Jurkat, Clone E6-1 (cell line): ENCODE data around the gene TPPP3. TPM values are rescaled to one million over a fixed set of nuclear protein-coding genes. Genes with fewer than 3 reads are reported as not detected.
A peak's percentile ranks its signal among the peaks of the same experiment; 100 is the strongest.

Experiments
- DNase-seq: peaks from one replicate; pipeline ENCODE4 v3.0.0-alpha.2; 2011; ENCODE audit warnings: low read depth, low spot score
- H3K4me3 ChIP-seq: 2 replicates; pipeline ENCODE4 v1.5.1; 2011; ENCODE audit warnings: mild to moderate bottlenecking, low read length, control low read depth, moderate library complexity
- polyA plus RNA-seq: library from polyadenylated mRNA; unstranded; fragments of >200 nt; gene quantifications from one replicate; pipeline ENCODE4 v1.2.1, GENCODE V29; 2012; ENCODE audit warnings: missing spikeins; ENCODE audit not compliant: insufficient read length, insufficient read depth

Gene TPPP3
- polyA plus RNA-seq: not detected

- no peak for DNase-seq
- no peak within 1 kb of the TSS for H3K4me3 ChIP-seq
Measured at GRCh38 chr16:67393111-67393787, at the start of gene TPPP3. Gene TPPP3, minus strand, starts transcription at chr16:67393498. Its CDS starts 2,387 bp downstream, at chr16:67391111.

GRCh38 chr16:67442581-67443255 is 49.4 kb upstream of the TPPP3 start:
- H3K4me3 ChIP-seq: no peak overlapping the region

GRCh38 chr16:67441907-67442306 is 48.6 kb upstream of the TPPP3 start:
- DNase-seq: no peak
- no peak overlapping the region for H3K4me3 ChIP-seq

More at GRCh38 chr16:67442581-67443255, 49.4 kb upstream of the TPPP3 start:
- DNase-seq: no peak

DNA sequence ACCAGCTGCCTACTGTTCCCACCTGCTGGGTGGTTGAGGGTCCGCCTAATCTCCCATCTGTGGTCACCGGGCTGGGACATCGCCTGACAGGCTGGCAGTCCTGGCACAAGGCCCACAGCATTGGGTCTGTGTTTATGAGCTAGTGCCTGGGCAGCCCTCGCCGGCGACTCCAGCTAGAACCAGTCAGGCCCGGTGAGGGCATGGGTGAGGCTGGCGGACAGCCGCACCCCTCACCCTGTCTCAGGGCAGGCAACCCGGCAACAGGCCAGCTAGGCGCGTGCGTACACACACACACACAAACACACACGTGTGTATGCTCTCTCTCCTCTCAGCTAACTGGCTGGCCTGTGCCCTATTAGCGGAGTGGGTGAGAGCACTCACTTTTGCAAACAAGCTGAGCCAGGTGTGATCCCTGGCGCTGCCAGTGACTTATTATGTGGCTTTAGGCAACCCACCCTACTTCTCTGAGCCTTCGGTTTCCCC is 48.0 kb upstream of the TPPP3 start:
- DNase-seq: no peak
- H3K4me3 ChIP-seq: no peak overlapping the region

DNA sequence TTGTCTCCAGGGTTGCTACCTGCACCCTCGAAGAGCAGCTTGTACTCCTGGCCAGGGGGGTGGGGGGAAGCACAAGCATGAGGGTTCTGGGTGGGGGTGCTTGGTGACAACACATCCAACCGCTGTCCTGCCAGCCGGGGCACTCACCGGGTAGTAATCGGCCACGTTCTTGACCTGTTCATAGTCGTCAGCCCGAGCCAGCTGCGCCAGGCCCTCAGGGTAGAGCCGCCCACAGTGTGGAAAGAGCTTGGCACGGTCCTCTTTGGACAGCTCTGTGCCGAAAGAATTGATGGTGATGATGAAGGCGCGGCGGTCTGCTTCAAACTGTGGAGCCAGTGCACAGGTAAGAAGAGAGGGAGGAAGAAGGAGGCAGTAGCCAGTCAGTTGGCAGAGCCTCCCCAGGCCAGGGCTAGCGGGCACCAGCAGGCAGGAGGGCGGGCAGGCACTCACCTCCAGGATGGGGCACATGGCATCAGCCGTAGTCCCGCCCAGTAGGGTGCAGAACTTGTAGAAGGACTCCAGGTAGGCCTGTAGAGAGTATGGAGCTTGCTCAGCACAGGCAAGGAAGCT is 45.6 kb upstream of the TPPP3 start:
- DNase-seq: no peak
- H3K4me3 ChIP-seq: no peak overlapping the region

GRCh38 chr16:67438098-67438791 is 44.9 kb upstream of the TPPP3 start:
- no peak for DNase-seq
- H3K4me3 ChIP-seq: no peak overlapping the region

GRCh38 chr16:67437513-67437912 is 44.2 kb upstream of the TPPP3 start:
- no peak overlapping the region for H3K4me3 ChIP-seq
- DNase-seq: no peak

DNA sequence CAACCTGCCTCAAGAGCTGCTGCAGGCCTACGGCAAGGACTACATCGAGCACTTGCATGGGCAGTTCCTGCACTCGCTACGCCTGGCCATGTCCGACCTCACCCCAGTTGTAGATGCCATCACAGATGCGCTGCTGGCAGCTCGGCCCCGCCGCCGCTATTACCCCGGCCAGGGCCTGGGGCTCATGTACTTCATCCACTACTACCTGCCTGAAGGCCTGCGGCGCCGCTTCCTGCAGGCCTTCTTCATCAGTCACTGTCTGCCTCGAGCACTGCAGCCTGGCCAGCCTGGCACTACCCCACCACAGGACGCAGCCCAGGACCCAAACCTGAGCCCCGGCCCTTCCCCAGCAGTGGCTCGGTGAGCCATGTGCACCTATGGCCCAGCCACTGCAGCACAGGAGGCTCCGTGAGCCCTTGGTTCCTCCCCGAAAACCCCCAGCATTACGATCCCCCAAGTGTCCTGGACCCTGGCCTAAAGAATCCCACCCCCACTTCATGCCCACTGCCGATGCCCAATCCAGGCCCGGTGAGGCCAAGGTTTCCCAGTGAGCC is 43.4 kb upstream of the TPPP3 start:
- H3K4me3 ChIP-seq: no peak overlapping the region
- DNase-seq: no peak

GRCh38 chr16:67435758-67436164 is 42.5 kb upstream of the TPPP3 start:
- no peak overlapping the region for H3K4me3 ChIP-seq

DNA sequence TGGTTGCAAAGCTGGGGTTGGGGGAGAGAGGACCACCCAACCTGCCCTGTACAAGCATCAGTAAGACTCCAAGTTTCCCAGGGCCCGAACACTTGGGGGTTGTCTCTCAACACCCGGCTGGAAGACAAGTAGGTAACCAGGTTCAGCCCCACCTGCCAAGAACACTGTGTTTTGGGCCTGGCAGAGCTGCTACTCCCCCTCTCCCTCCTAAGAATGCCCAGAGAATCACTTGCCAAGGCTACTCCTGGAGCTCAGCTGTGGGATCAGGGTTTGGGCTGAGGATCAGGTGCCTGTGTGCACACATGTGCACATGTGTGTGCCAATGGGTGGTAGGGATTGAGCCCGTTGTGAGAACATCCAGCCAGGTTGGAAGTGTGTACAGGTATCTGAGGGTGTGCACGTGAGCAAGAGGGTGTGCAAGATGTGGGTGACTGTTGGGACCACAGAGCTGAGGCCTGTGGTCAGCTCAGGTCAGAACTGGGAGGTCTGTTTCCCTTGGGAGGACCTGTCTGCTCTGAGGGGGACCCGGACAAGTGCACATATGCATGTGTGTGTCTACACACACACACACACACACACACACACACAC is 39.9 kb upstream of the TPPP3 start:
- H3K4me3 ChIP-seq: no peak overlapping the region
- DNase-seq: no peak

More at GRCh38 chr16:67435758-67436164, 42.5 kb upstream of the TPPP3 start:
- no peak for DNase-seq

DNA sequence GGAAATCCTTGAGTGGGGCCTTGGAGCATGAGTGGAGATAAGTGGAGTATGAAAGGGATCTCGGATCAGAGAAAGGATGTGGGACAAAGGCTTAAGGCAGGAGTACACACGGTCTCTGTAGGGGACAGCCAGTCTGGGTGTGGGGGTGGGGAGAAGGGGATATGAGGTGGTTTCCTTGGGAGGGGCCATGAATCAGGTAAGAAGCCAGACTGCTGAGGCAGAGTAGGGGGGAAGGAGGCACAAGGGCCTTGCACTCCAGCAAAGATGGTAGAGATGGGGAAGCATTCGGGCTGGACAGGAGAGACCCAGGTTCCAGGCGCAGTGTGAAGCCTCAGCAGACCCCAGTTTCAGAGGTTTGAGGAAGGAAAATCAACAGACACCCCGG is 39.2 kb upstream of the TPPP3 start:
- no peak for DNase-seq
- H3K4me3 ChIP-seq: no peak overlapping the region

GRCh38 chr16:67431775-67432505 is 38.6 kb upstream of the TPPP3 start:
- DNase-seq: no peak
- no peak overlapping the region for H3K4me3 ChIP-seq

- peak within 1 kb of the TSS; percentile 44 for H3K4me3 ChIP-seq
- DNase-seq: no peak
Measured at GRCh38 chr16:67430977-67431774, 37.9 kb upstream of the TPPP3 start, which contains the start of gene HSD11B2. Gene HSD11B2, plus strand, starts transcription at chr16:67431121. Its CDS starts 128 bp downstream, at chr16:67431249.

DNA sequence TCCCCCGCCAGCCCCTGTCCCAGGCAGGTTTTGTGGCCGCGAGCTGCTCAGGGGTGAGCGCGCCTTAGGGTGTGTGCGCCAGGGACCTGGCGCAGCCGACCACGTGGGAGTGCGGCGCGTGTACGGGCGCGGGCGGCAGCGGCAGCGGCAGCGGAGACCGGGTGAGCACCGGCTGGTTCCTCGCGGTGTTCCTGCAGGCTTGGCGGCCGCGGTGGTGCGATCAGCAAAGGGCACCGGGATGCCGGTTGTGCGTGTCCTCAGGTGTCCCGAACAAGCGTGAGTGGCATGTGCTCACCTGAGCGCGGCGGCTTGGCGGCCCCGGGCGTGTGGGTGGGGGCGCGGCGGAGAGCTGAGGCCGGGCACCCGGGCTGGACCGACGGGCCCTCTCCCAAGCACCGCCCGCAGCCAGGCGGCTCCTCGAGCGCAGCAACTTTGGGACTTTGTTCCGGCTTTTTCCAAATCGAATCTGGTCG is 37.2 kb upstream of the TPPP3 start:
- peak overlapping the region; percentile 44 for H3K4me3 ChIP-seq
- DNase-seq: no peak

DNA sequence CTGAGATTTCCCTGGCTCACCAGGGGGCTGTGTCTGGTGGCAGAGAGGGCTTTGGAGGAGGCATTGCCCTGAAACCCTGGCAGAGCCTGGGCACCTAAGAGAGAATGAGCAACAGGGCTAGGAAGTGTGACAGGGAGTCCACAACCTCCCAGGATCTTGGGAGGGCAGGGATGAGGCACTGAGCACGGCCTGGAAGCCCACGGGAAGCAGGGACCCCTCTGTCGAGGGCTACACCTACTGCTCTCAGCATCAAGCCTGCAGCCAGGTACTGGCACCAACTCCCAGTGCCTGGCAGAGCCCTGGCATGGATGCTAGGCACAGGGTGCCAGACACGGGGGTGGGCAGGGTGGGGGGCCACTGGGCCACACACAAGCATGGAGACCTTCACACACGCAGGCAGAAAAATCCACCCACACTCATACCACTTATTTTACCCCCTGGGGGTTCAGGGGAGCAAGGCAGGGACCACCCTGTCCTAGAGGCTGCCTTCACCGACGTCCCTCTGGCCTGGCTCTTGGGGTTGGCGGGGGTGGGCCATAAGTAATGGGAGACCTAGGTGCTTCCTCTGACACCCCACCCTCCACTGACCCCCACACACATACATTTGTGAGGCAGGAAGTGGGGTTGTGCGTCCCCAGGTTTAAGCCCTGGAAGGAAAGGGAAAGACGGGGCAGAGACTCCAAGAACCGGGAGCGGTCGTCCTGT is 36.7 kb upstream of the TPPP3 start:
- peak overlapping the region; percentile 44 for H3K4me3 ChIP-seq
- no peak for DNase-seq

GRCh38 chr16:67429053-67429798 is 35.9 kb upstream of the TPPP3 start:
- no peak overlapping the region for H3K4me3 ChIP-seq
- no peak for DNase-seq
